Thyroid gland (tissue), 4 donors: ENCODE results near the gene COP1. TPM values are rescaled to one million over a fixed set of nuclear protein-coding genes. Genes with fewer than 3 reads are reported as not detected.

Experiments
- DNase-seq, 2 donors: peaks; one replicate each; pipeline ENCODE4 v3.0.0-alpha.2; 2019
- H3K27ac ChIP-seq, 3 donors: fragments of 200-600 bp; sonication (generic); 1 replicate in 2 of 3; 2 replicates in 1 of 3; pipeline ENCODE4 v1.5.1; 2016 to 2019; ENCODE audit warnings: mild to moderate bottlenecking in 1 of 3, moderate library complexity in 1 of 3
- H3K27me3 ChIP-seq: fragments of 200-600 bp; sonication (generic); one replicate; pipeline ENCODE4 v1.5.1; 2019
- H3K36me3 ChIP-seq, 2 donors: fragments of 200-600 bp; sonication (generic); one replicate each; pipeline ENCODE4 v1.5.1; 2016 to 2019
- H3K4me1 ChIP-seq, 2 donors: fragments of 200-600 bp; sonication (generic); one replicate each; pipeline ENCODE4 v1.5.1; 2017 to 2019
- H3K4me3 ChIP-seq, 3 donors: fragments of 200-600 bp; sonication (generic); replicated peaks in 1 of 3; 1 replicate in 2 of 3; 2 replicates in 1 of 3; pipeline ENCODE4 v1.5.1; 2016; ENCODE audit warnings: mild to moderate bottlenecking in 1 of 3
- H3K9me3 ChIP-seq: fragments of 200-600 bp; sonication (generic); one replicate; pipeline ENCODE4 v1.5.1; 2017
- CTCF ChIP-seq, 6 experiments: fragments of 200-600 bp in 3 of 6; fragments of 450-650 bp in 3 of 6; sonication (generic) in 3 of 6; IDR thresholded peaks; one replicate each; pipeline ENCODE4 v1.5.1; 2016 to 2019; ENCODE audit warnings: antibody characterized with exemption in 6 of 6, mild to moderate bottlenecking in 2 of 6, inconsistent platforms in 1 of 6, moderate library complexity in 1 of 6
- POLR2A ChIP-seq, 2 donors: fragments of 450-650 bp; IDR thresholded peaks; one replicate each; pipeline ENCODE4 v1.6.1; 2017; ENCODE audit warnings: antibody characterized with exemption in 2 of 2, mild to moderate bottlenecking in 2 of 2, moderate library complexity in 1 of 2
- WGBS, 2 donors: methylation state at CpG; one replicate each; pipeline ENCODE4 v1.1.5; 2017; 5-methylcytosine and 5-hydroxymethylcytosine counted together
- intact Hi-C: fragments of 100-400 bp; cut with DNase I; formaldehyde crosslinking; loops from one replicate; pipeline ENCODE4 v1.15.1; 2023
- total RNA-seq, 4 donors: library from RNA; depleted of rRNA; stranded (reverse); fragments of >200 nt; gene quantifications; one replicate each; pipeline ENCODE4 v1.2.3, GENCODE V29; 2016

The COP1 gene
- total RNA-seq, 4 donors from 2014 or later: 67.8 to 116 (median 78.5) TPM

GRCh38 chr1:176073524-176074157 lies 133.4 kb downstream of the COP1 start:
- Histone ChIP-seq H3K9me3 (no peaks in the 10 kb centered on the region), H3K36me3 (no peaks in the 10 kb centered on the region), H3K4me3 (no peak overlapping the region), H3K27me3 (no peaks in the 10 kb centered on the region), H3K4me1 (no peaks in the 10 kb centered on the region), H3K27ac (no peak overlapping the region)
- intact Hi-C loops: loop anchor here (10.0 kb wide), 1 partner anchor 589 kb away; no protein-coding TSS in a partner anchor
- WGBS, 2 donors: 38 to 50% methylated on average over 5 of the region's 5 CpGs
- peak in 5 of 6 experiments; percentile 29 to 57 (median 52) for TF ChIP-seq CTCF (IDR thresholded peaks at IDR 0.05)
- TF ChIP-seq POLR2A (IDR thresholded peaks at IDR 0.05): no peak
- DNase-seq: peak; percentile 7 to 9

GRCh38 chr1:176068901-176069300 lies 138.2 kb downstream of the COP1 start:
- intact Hi-C loops: no loop called here
- no peaks in the 10 kb centered on the region for H3K9me3 ChIP-seq
- WGBS, 2 donors: 67 to 76% methylated on average over 5 of the region's 5 CpGs

DNA sequence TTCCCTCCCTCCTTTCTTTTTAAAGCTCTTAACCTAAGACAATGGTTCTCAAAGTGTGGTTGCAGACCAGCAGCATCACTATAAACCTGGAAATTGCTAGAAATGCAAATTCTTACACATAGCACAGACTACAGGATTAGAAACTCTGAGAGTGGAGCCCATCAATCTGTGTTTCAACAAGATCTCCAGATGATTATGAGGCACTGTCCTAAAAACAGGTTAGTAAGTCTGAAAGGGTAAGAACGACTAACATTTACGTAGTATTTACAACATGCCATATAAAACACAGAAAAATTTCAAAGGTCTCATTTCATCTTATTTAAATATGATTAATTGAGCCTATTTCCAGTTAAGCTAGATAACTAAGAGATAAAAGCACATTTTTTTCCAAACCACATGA lies 138.8 kb downstream of the COP1 start:
- TF ChIP-seq POLR2A (IDR thresholded peaks at IDR 0.05) (no peak), CTCF (IDR thresholded peaks at IDR 0.05) (no peak)
- no peak overlapping the region for H3K27ac ChIP-seq

More at GRCh38 chr1:176068901-176069300, 138.2 kb downstream of the COP1 start:
- Histone ChIP-seq H3K4me3 (no peak overlapping the region), H3K27ac (no peak overlapping the region), H3K36me3 (no peaks in the 10 kb centered on the region), H3K27me3 (no peaks in the 10 kb centered on the region), H3K4me1 (no peaks in the 10 kb centered on the region)
- no peak for DNase-seq
- TF ChIP-seq CTCF (IDR thresholded peaks at IDR 0.05) (no peak), POLR2A (IDR thresholded peaks at IDR 0.05) (no peak)

GRCh38 chr1:176066709-176067108 lies 140.4 kb downstream of the COP1 start:
- intact Hi-C loops: no loop called here
- 98 to 100% methylated on average over 1 of the region's 1 CpG for WGBS, 2 donors

More for the DNA sequence above, 138.8 kb downstream of the COP1 start:
- H3K27me3 ChIP-seq: no peaks in the 10 kb centered on the region
- H3K9me3 ChIP-seq: no peaks in the 10 kb centered on the region
- H3K4me1 ChIP-seq: no peaks in the 10 kb centered on the region
- H3K4me3 ChIP-seq: no peak overlapping the region
- intact Hi-C loops: no loop called here
- DNase-seq: no peak
- H3K36me3 ChIP-seq: no peaks in the 10 kb centered on the region
- 93 to 94% methylated on average over 2 of the region's 2 CpGs for WGBS, 2 donors

More at GRCh38 chr1:176066709-176067108, 140.4 kb downstream of the COP1 start:
- no peaks in the 10 kb centered on the region for H3K36me3 ChIP-seq
- H3K27ac ChIP-seq: no peak overlapping the region
- H3K4me1 ChIP-seq: peaks cover 0 to 2% of the 10 kb centered on the region in 2 donors
- H3K4me3 ChIP-seq: no peak overlapping the region
- TF ChIP-seq CTCF (IDR thresholded peaks at IDR 0.05) (no peak), POLR2A (IDR thresholded peaks at IDR 0.05) (no peak)
- no peaks in the 10 kb centered on the region for H3K9me3 ChIP-seq
- H3K27me3 ChIP-seq: no peaks in the 10 kb centered on the region
- DNase-seq: no peak
